HCT116 (cell line): Measurements from ENCODE around the gene DUS4L. TPM values are rescaled to one million over a fixed set of nuclear protein-coding genes. Genes with fewer than 3 reads are reported as not detected.

Source experiments
- ATAC-seq: fragments of 200-7000 bp; cut with Tn5 transposase; 2 replicates; pipeline ENCODE4 v1.9.1; 2020; ENCODE audit warnings: mild to moderate bottlenecking, moderate library complexity
- BruUV-seq: library from RNA; stranded (reverse); fragments of 400-500 nt; replicated peaks from 2 replicates; lab custom pipeline; 2021; lab: Mats Ljungman, UMichigan
- CTCF ChIA-PET: fragments of 300-600 bp; sonication (Branson Sonifier 250); formaldehyde crosslinking; loops from one replicate; lab custom pipeline; 2021; ENCODE audit warnings: antibody characterized with exemption; lab: Charles Lee
- POLR2A ChIA-PET: fragments of 300-600, 350-600 bp; sonication (Branson Sonifier 250); formaldehyde crosslinking; loops from one replicate; lab custom pipeline; 2021; ENCODE audit warnings: antibody characterized with exemption; lab: Charles Lee
- RAD21 ChIA-PET, 2 experiments: fragments of 300-600 bp; sonication (Branson Sonifier 250); formaldehyde crosslinking; loops; one replicate each; lab custom pipeline; 2023; ENCODE audit warnings: low total read pairs in 2 of 2; ENCODE audit not compliant: uncharacterized antibody in 2 of 2, unreplicated experiment in 2 of 2, low non-redundant PET in 1 of 2; lab: Charles Lee
- DNase-seq: peaks from one replicate; pipeline ENCODE4 v3.0.0-alpha.2; 2010; ENCODE audit warnings: low read depth, low spot score
- H2AFZ ChIP-seq: fragments of 200-600 bp; shearing (Covaris generic), sonication (generic); 2 replicates; pipeline ENCODE4 v1.6.1; 2017; ENCODE audit warnings: low read depth, mixed run types, mixed read lengths, antibody characterized with exemption, low read length; ENCODE audit not compliant: poor library complexity, severe bottlenecking
- H3K27ac ChIP-seq: 2 replicates; pipeline ENCODE4 v1.5.1; 2012; ENCODE audit warnings: low read depth, low read length
- H3K27me3 ChIP-seq: fragments of 200-600 bp; sonication (generic); 2 replicates; pipeline ENCODE4 v1.6.1; 2016; ENCODE audit warnings: mixed run types, low read length, mixed read lengths; ENCODE audit not compliant: insufficient read depth
- H3K36me3 ChIP-seq, 2 experiments: fragments of 200-500 bp in 1 of 2; fragments of 200-600 bp in 1 of 2; sonication (Bioruptor generic) in 1 of 2; sonication (generic) in 1 of 2; 2 replicates each; pipeline versions ENCODE4 v1.5.1 to v1.6.1; 2014 to 2016; ENCODE audit warnings: low read length in 2 of 2, inconsistent platforms in 1 of 2, mixed read lengths in 1 of 2, mixed run types in 1 of 2; ENCODE audit not compliant: insufficient read depth in 2 of 2, control insufficient read depth in 1 of 2
- H3K4me1 ChIP-seq, 2 experiments: fragments of 200-600 bp in 1 of 2; sonication (generic) in 1 of 2; 2 replicates each; pipeline versions ENCODE4 v1.5.1 to v1.6.1; 2012 to 2017; ENCODE audit warnings: low read length in 2 of 2, inconsistent platforms in 1 of 2, mild to moderate bottlenecking in 1 of 2, mixed read lengths in 1 of 2, mixed run types in 1 of 2, moderate library complexity in 1 of 2; ENCODE audit not compliant: insufficient read depth in 2 of 2, control insufficient read depth in 1 of 2
- H3K4me2 ChIP-seq: fragments of 200-600 bp; sonication (generic); 2 replicates; pipeline ENCODE4 v1.6.1; 2017; ENCODE audit warnings: mixed run types, low read length, mixed read lengths
- H3K4me3 ChIP-seq, 2 experiments: fragments of 200-600 bp in 1 of 2; sonication (generic) in 1 of 2; replicated peaks in 1 of 2; 2 replicates each; pipeline ENCODE4 v1.5.1; 2011 to 2016; ENCODE audit warnings: low read length in 2 of 2, control low read depth in 1 of 2, low read depth in 1 of 2, mild to moderate bottlenecking in 1 of 2, mixed read lengths in 1 of 2, mixed run types in 1 of 2
- H3K79me2 ChIP-seq: fragments of 200-600 bp; sonication (generic); 2 replicates; pipeline ENCODE4 v1.6.1; 2017; ENCODE audit warnings: mild to moderate bottlenecking, mixed run types, low read length, moderate library complexity, mixed read lengths; ENCODE audit not compliant: insufficient read depth
- H3K9ac ChIP-seq: fragments of 200-600 bp; sonication (generic); 2 replicates; pipeline ENCODE4 v1.6.1; 2016; ENCODE audit warnings: low read length, mixed read lengths
- H3K9me2 ChIP-seq: fragments of 200-600 bp; sonication (generic), shearing (Covaris generic); 2 replicates; pipeline ENCODE4 v1.6.1; 2017; ENCODE audit warnings: mixed run types, mild to moderate bottlenecking, moderate library complexity; ENCODE audit not compliant: insufficient read depth
- H3K9me3 ChIP-seq, 2 experiments: fragments of 200-500 bp in 1 of 2; fragments of 200-600 bp in 1 of 2; sonication (Bioruptor generic) in 1 of 2; sonication (generic) in 1 of 2; 2 replicates each; pipeline ENCODE4 v1.6.1; 2014 to 2017; ENCODE audit warnings: low read length in 2 of 2, mixed read lengths in 2 of 2, inconsistent platforms in 1 of 2, low read depth in 1 of 2, mild to moderate bottlenecking in 1 of 2, mixed run types in 1 of 2, moderate library complexity in 1 of 2; ENCODE audit not compliant: control insufficient read depth in 1 of 2, insufficient read depth in 1 of 2
- H4K20me1 ChIP-seq: fragments of 200-600 bp; sonication (generic), shearing (Covaris generic); 2 replicates; pipeline ENCODE4 v1.6.1; 2017; ENCODE audit warnings: mixed run types, mild to moderate bottlenecking, moderate library complexity; ENCODE audit not compliant: insufficient read depth
- ELF1 ChIP-seq: IDR thresholded peaks from 2 replicates; pipeline ENCODE4 v1.6.1; 2012; ENCODE audit warnings: low read depth, borderline replicate concordance
- EZH2phosphoT487 ChIP-seq: fragments of 200-600 bp; IDR thresholded peaks from 2 replicates; pipeline ENCODE4 v1.6.1; 2018; ENCODE audit warnings: antibody characterized with exemption, borderline replicate concordance
- POLR2A ChIP-seq: IDR thresholded peaks from 2 replicates; pipeline ENCODE4 v1.7.0; 2011; ENCODE audit warnings: borderline replicate concordance; ENCODE audit not compliant: insufficient read depth, insufficient read length; ENCODE audit errors: extremely low read depth
- POLR2AphosphoS5 ChIP-seq: IDR thresholded peaks from 2 replicates; pipeline ENCODE4 v1.6.1; 2011; ENCODE audit warnings: mild to moderate bottlenecking, low read depth, low read length, moderate library complexity
- SIN3A ChIP-seq: IDR thresholded peaks from 2 replicates; pipeline ENCODE4 v1.6.1; 2012; ENCODE audit warnings: low read depth
- ZFX ChIP-seq: fragments of 450-650 bp; IDR thresholded peaks from 2 replicates; pipeline ENCODE4 v1.6.1; 2017
- ZNF274 ChIP-seq: fragments of 200-500 bp; sonication (Bioruptor generic); IDR thresholded peaks from 2 replicates; pipeline ENCODE4 v1.6.1; 2014; ENCODE audit warnings: mild to moderate bottlenecking, low read depth, low read length, inconsistent platforms
- intact Hi-C: fragments of 100-400 bp; cut with micrococcal nuclease; formaldehyde crosslinking; loops from 2 replicates; pipeline ENCODE4 v1.10.0; 2022
- total RNA-seq: library from RNA; stranded (reverse); gene quantifications from one replicate; pipeline ENCODE4 v1.2.1, GENCODE V29; 2021; ENCODE audit not compliant: unreplicated experiment
- TF ChIP-seq, protein P1 (sequence below): IDR thresholded peaks from 2 replicates; pipeline ENCODE4 v1.6.1; 2012; ENCODE audit warnings: low read depth

The DUS4L gene
- total RNA-seq, 1 experiment from 2014 or later, result 12.6 TPM

DNA sequence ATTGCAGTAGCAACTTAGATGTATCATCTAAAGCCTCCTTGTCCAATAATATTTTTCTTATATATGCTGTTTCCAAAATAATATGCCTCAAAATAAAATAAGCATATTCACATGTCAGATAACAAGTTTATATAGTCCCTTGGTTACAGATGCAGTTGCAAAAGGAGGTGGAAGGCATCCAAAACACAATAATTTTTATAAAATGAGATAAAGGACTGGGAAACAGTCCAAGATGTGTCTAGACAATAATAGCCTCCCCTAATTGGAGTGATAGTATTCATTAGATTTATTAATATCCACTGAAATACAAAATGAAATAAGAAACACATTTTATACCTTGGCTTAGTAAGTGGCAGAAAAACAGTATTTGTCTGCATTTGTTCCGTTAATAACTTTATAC lies 46.6 kb downstream of the DUS4L start:
- H3K36me3 ChIP-seq, result no peaks in the 10 kb centered on the region
- no peak overlapping the region for H3K9ac ChIP-seq
- no peak overlapping the region for H3K27ac ChIP-seq
- H3K4me1 ChIP-seq, result no peaks in the 10 kb centered on the region
- ATAC-seq (no peak), DNase-seq (no peak)
- H3K9me2 ChIP-seq, result no peaks in the 10 kb centered on the region
- intact Hi-C loops, result no loop called here
- RAD21 ChIA-PET, result no interaction called here
- POLR2A ChIA-PET, result no interaction called here
- H3K9me3 ChIP-seq, result no peaks in the 10 kb centered on the region
- no peak for TF ChIP-seq ZNF274
- no peak for TF ChIP-seq EZH2phosphoT487
- no peak for TF ChIP-seq ELF1
- TF ChIP-seq, protein P1, sequence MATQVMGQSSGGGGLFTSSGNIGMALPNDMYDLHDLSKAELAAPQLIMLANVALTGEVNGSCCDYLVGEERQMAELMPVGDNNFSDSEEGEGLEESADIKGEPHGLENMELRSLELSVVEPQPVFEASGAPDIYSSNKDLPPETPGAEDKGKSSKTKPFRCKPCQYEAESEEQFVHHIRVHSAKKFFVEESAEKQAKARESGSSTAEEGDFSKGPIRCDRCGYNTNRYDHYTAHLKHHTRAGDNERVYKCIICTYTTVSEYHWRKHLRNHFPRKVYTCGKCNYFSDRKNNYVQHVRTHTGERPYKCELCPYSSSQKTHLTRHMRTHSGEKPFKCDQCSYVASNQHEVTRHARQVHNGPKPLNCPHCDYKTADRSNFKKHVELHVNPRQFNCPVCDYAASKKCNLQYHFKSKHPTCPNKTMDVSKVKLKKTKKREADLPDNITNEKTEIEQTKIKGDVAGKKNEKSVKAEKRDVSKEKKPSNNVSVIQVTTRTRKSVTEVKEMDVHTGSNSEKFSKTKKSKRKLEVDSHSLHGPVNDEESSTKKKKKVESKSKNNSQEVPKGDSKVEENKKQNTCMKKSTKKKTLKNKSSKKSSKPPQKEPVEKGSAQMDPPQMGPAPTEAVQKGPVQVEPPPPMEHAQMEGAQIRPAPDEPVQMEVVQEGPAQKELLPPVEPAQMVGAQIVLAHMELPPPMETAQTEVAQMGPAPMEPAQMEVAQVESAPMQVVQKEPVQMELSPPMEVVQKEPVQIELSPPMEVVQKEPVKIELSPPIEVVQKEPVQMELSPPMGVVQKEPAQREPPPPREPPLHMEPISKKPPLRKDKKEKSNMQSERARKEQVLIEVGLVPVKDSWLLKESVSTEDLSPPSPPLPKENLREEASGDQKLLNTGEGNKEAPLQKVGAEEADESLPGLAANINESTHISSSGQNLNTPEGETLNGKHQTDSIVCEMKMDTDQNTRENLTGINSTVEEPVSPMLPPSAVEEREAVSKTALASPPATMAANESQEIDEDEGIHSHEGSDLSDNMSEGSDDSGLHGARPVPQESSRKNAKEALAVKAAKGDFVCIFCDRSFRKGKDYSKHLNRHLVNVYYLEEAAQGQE, result no peak
- TF ChIP-seq SIN3A, result no peak
- no peak for TF ChIP-seq POLR2AphosphoS5
- TF ChIP-seq POLR2A, result no peak
- no peak for TF ChIP-seq ZFX
- no peak overlapping the region for H2AFZ ChIP-seq
- no peaks in the 10 kb centered on the region for H3K79me2 ChIP-seq
- H3K4me3 ChIP-seq, result no peak overlapping the region
- no peak overlapping the region for H3K4me2 ChIP-seq
- BruUV-seq, result no TSS peak
- H3K27me3 ChIP-seq, result no peaks in the 10 kb centered on the region
- CTCF ChIA-PET, result no interaction called here
- H4K20me1 ChIP-seq, result no peaks in the 10 kb centered on the region
